ENCODE data around the gene ELMO1. TPM values are rescaled to one million over a fixed set of nuclear protein-coding genes. Genes with fewer than 3 reads are reported as not detected.

Gene ELMO1
- total and polyA plus RNA-seq, 2 experiments from 2014 or later: 6.5 to 24.9 TPM

- no peaks in the 10 kb centered on the region for H3K27me3 Mint-ChIP-seq (ENCODE audit: insufficient read depth, low read depth, poor library complexity)
- H3K27ac Mint-ChIP-seq: no peak overlapping the region
- Histone ChIP-seq H3F3A (replicated peaks; ENCODE audit: low read depth) (no peaks in the 10 kb centered on the region), H3K36me3 (ENCODE audit: insufficient read depth) (no peaks in the 10 kb centered on the region), H3K27me3 (ENCODE audit: insufficient read depth) (no peaks in the 10 kb centered on the region), H4K20me1 (replicated peaks; ENCODE audit: insufficient read depth) (no peaks in the 10 kb centered on the region), H3K4me3 (no peak overlapping the region), H2AFZ (no peak overlapping the region), H3K27ac (ENCODE audit: low read depth) (no peak overlapping the region), H3K4me1 (ENCODE audit: insufficient read depth) (no peaks in the 10 kb centered on the region; the same call in 1 of the 2 replicates), H3K4me2 (no peak overlapping the region), H3K79me2 (replicated peaks; ENCODE audit: insufficient read depth) (0 out of 2 replicates have a peak, but pooled peaks cover 3% of the 10 kb centered on the region), H3K9me2 (ENCODE audit: insufficient read depth) (no peaks in the 10 kb centered on the region)
- ATAC-seq: no peak
- TF ChIP-seq STAT1 (IDR thresholded peaks at IDR 0.05; ENCODE audit: unreplicated experiment) (no peak), ZNF331 (CRISPR knock-in tag; IDR thresholded peaks at IDR 0.05; ENCODE audit: low read depth) (no peak), ZNF114 (CRISPR knock-in tag; IDR thresholded peaks at IDR 0.05) (no peak), EZH2 (IDR thresholded peaks at IDR 0.05; ENCODE audit: low read depth, unreplicated experiment) (no peak), CREB1 (CRISPR knock-in tag; IDR thresholded peaks at IDR 0.05; ENCODE audit: low read depth) (no peak), JUNB (IDR thresholded peaks at IDR 0.05; ENCODE audit: unreplicated experiment) (no peak), ETS1 (IDR thresholded peaks at IDR 0.05) (no peak), POLR2AphosphoS5 (IDR thresholded peaks at IDR 0.05; ENCODE audit: low read depth) (no peak), NANOG (IDR thresholded peaks at IDR 0.05; ENCODE audit: borderline replicate concordance) (no peak), ZNF462 (CRISPR knock-in tag; IDR thresholded peaks at IDR 0.05) (no peak), CTCF (conservative IDR thresholded peaks at IDR 0.05; ENCODE audit: low read depth in 2 of 2) (no peak), EZH2phosphoT487 (IDR thresholded peaks at IDR 0.05; ENCODE audit: unreplicated experiment) (no peak), REST (IDR thresholded peaks at IDR 0.05; ENCODE audit: unreplicated experiment) (no peak)
- no peak for DNase-seq (ENCODE audit: low spot score)
- H3K36me3 Mint-ChIP-seq (ENCODE audit: low read depth): 0 out of 3 replicates have a peak, but pooled peaks cover 3% of the 10 kb centered on the region
- H3K9me3 Mint-ChIP-seq: peaks cover 5% of the 10 kb centered on the region; the same call in 2 of the 3 replicates
- no peak overlapping the region for H3K4me3 Mint-ChIP-seq
- peaks cover 8% of the 10 kb centered on the region; the same call in 2 of the 3 replicates for H3K4me1 Mint-ChIP-seq
Observed at GRCh38 chr7:37405128-37405527, 43.5 kb downstream of the ELMO1 start.

All from GM23338 (cell line).